SKM-1 treated with dmso at 0.1 percent for 144 hours (cell line): ENCODE measurements around the gene TMEM42.
"Not testable (repeated sequence)": the region's sequence is repeated elsewhere in the genome, so short reads cannot be mapped to it uniquely, and the experiment has no call there.

Experiments used
- DNase-seq: peaks from one replicate; lab custom pipeline; 2025; ENCODE audit not compliant: unreplicated experiment; lab: John Stamatoyannopoulos, UW

Gene TMEM42

DNA sequence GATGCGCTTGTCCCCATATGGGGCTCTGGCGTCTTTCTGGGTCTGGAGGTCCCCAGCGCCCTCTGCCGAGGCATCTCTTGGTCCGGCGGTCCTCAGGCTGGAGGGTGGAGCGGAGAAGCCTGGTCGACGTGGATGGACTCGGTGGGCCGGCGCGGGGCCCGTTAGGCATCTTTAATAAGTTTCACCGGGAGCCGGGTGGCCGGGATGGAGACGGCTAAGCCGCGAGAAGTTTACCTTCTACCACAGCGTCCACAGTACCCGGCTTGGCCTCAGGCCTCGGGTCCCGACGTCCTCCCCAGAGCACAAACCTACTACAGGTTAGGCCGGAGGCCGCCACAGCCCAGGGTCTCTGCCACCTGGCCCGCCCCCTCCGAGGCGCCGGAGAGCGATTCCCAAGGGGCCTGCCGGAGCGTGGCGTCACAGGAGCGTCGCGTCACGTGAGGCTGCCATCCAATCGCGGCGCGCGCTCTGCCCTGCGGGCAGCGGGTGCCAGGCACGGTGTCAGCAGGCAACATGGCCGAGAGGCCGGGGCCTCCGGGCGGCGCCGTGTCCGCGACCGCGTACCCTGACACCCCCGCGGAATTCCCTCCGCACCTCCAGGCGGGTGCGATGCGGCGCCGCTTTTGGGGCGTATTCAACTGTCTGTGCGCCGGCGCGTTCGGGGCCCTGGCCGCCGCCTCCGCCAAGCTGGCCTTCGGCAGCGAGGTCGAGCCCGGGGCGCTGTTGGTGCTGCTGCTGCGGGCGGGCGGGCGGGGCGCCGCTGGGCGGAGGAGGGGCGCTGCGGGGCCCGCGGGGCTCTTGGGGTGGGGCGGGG, at the start of gene TMEM42:
Gene TMEM42, plus strand, starts transcription at position 501 of the 814 bp plus-strand sequence. Its CDS starts 13 bp downstream, at position 514.
- DNase-seq = peak; percentile 83

- no peak for DNase-seq
These were observed 47.0 kb upstream of the TMEM42 start for GRCh38 chr3:44814751-44815150.

GRCh38 chr3:44816334-44816733, 45.4 kb upstream of the TMEM42 start:
- DNase-seq = not testable (repeated sequence)

DNA sequence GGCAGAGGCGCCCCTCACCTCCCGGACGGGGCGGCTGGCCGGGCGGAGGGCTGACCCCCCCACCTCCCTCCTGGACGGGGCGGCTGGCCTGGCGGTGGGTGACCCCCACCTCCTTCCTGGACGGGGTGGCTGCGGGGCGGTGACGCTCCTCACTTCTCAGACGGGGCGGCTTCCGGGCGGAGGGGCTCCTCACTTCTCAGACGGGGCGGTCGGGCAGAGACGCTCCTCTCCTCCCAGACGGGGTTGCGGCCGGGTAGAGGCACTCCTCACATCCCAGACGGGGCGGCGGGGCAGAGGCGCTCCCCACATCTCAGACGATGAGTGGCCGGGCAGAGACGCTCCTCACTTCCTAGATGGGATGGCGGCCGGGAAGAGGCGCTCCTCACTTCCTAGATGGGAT, 40.5 kb upstream of the TMEM42 start:
- DNase-seq = not testable (repeated sequence)

GRCh38 chr3:44825264-44825925, 36.3 kb upstream of the TMEM42 start:
- no peak for DNase-seq

GRCh38 chr3:44827196-44827595, 34.5 kb upstream of the TMEM42 start:
- DNase-seq = no peak

DNA sequence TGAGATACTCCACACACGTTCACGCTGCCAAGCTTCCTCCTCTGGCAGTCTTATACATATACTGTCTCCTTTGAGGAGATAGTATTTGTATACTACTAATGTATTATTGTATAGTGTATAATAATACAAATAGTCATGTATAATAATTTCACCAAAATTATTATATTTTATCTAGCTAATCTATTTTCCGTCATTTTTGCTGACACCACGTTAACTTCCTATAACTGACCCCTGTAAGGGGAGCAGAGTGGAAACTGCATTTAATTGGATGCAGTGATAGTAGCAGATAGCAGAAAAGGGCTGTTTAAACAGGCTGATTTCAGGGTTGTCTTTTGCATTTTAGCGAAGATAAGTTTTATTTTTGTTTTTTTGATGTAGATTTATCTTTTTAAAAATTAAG, 30.5 kb upstream of the TMEM42 start:
- DNase-seq = no peak

DNA sequence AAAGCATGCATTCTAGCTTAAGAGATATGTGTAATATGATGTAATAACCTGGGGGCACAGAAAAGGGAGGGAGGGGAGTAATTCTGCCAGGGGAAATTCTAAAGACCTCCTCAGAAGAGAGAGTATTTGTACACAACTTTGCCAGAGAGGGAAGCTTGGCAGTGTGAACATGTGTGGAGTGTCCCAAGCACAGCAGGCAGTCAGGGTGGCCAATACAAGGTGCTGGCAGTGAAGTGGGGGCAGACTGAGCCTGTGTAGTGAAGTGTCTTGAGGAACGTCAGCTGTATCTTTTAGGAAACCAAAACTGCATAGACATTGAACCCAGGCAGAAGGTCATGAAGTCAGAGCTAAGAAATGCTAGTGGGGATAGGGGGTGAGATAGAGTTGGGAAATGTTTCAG, 29.7 kb upstream of the TMEM42 start:
- no peak for DNase-seq

DNA sequence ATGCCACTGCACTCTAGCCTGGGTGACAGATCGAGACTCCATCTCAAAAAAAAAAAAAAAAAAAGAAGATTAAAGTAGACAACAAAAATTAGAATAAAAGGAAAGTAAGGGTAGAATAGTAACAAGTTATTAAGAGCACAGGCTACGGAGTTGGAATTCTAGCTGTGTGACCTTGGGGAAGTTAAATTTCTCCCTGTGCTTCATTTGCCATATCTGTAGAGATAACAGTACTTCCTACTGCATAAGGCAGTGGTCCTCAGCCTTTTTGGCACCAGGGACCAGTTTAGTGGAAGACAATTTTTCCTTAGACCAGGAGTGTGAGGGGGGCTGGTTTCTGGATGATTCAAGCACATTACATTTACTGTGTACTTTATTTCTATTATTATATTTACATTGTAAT, 28.7 kb upstream of the TMEM42 start:
- no peak for DNase-seq

DNA sequence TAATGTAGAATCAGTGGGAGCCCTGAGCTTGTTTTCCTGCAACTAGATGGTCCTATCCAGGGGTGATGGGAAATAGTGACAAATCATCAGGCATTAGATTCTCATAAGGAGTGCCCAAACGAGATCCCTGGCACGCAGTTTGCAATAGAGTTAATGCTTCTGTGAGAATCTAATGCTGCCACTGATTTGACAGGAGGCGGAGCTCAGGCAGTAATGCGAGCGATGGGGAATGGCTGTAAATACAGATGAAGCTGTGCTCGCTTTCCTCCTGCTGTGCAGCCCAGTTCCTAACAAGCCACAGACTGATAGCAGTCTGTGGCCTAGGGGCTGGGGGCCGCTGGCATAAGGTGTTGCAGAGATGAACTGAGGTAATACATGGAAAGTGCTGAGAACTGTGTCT, 28.3 kb upstream of the TMEM42 start:
- no peak for DNase-seq

DNA sequence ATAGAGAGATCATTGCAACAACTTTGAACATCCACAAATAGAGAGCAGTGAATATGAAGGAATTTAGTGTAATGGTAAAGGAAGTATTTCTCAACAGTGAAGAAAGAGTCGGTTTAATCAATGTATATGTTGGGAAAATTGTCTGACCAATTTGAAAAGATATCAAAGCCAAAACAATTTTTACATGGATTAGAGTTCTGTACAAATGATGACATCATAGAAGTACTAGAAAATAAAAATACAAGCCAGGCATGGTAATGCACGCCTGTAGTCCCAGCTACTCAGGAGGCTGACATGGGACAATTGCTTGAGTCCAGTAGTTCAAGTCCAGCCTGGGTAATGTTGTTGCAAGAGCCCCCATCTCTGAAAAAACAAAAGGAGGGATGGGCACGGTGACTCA, 26.0 kb upstream of the TMEM42 start:
- no peak for DNase-seq

GRCh38 chr3:44842376-44842775, 19.3 kb upstream of the TMEM42 start:
- no peak for DNase-seq

DNA sequence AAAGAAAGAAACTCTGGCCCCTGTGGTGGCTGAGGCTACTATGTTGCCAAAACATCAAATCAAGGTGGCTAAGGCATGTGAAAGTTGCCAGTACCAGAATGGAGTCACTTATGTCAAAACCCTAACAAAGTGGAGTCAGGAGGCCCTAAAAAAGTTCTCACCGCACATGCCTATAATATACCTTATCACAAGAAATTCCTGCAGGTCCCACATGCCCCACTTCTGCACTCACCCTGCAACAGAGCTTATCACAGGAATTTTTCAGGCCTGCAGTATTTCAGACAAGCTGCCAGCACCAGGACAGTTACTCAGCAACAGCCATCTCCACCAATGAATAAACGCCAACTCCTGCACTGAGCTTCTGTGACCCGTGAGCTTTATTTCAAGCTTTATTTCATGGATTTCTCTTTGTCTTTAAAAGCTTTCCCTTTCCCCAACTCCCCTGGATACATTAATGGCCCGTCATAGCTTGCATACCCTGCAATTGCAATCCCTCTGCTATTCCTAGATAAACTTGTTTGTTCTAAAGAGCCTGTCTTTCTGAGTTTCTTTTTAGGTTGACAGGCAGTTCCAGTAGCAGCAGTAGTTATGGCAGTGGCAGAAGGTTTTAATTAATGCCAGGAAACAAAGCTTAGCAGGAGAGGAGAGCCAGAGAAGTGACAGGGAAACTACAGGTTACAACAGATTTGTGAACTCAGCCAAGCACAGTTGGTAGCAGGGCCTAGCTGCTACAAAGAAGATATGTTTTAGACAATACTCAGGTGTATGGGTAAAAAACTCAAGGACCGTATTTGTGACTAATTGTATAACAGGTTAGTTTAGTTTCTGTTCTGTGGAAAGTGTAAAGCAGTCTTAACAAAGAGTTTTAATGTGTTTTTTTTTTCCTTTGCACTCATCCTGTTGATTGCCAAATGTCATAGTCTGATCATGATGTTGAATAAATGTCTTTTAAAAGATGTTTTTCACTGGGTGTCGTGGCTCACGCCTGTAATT, 15.9 kb upstream of the TMEM42 start:
- no peak for DNase-seq

- DNase-seq = no peak
These were observed 13.1 kb upstream of the TMEM42 start for GRCh38 chr3:44848634-44849033.

GRCh38 chr3:44856663-44857062, 5.0 kb upstream of the TMEM42 start:
- DNase-seq = not testable (repeated sequence)

DNA sequence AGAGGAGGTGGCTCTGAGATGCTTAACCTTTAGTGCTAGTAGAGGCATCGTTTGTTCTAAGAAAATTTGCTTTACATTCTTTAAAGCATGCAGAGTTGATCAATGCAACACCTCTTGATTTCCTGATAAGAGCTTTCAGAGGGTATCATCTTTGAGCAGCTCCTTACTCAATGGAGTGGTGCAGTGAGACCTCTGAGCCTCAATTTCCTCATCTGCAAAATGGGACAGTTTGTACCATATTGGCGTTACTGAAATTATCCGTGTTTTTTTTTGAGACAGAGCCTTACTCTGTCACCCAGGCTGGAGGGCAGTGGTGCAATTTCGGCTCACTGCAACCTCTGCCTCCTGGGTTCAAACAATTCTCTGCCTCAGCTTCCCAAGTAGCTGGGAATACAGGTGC, 1.6 kb upstream of the TMEM42 start:
- no peak for DNase-seq

- peak; percentile 15 for DNase-seq
These were observed 520 bp downstream of the TMEM42 start for GRCh38 chr3:44862226-44862637.

GRCh38 chr3:44865272-44866035, 3.7 kb downstream of the TMEM42 start:
- DNase-seq = no peak

DNA sequence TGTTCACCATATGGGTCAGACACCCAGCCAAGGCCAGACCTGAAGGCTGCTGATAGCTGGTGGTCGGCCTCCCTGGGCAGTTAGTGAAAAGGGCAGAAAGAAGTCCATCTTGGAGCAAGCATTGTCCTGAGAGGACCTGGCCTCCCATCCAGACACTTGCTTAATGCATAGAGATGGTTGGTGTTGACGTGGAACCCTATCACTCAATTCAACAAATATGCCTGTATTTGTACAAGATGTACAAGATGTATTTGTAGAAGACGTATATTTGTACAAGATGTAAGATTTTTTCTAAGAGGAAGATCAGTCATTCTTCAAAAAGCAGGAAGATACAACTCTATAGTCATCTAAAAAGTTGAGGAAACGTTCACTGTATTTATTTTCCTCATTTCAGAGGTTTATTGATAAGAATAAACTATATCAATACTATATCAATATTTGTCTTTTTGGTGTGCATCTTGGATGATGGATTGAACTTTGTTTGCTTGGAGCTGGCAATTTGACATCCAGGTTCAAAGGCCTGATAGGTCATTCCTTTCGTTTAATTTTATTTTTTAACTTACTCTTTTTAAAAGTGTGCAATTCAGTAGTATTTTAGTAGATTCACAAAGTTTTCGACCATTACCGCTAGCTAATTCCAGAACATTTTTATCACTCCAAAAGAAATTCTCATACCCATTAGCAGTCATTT, 5.9 kb downstream of the TMEM42 start:
- DNase-seq = no peak
